Astrocyte of the cerebellum (primary cell): Measurements from ENCODE around the gene WBP4.
"Not testable (repeated sequence)": the region's sequence is repeated elsewhere in the genome, so short reads cannot be mapped to it uniquely, and the experiment has no call there.

Experiments used
- DNase-seq: peaks from one replicate; pipeline ENCODE4 v3.0.0-alpha.2; 2011; ENCODE audit warnings: low read depth
- H3K4me3 ChIP-seq: 2 replicates; pipeline ENCODE4 v1.5.1; 2011; ENCODE audit warnings: mild to moderate bottlenecking, low read depth, low read length, moderate library complexity
- CTCF ChIP-seq: IDR thresholded peaks from 2 replicates; pipeline ENCODE4 v1.5.1; 2012; ENCODE audit warnings: low read length, low read depth, moderate library complexity, mild to moderate bottlenecking; ENCODE audit errors: missing control alignments
- in situ Hi-C: cut with HindIII; loops from 2 replicates; pipeline ENCODE4 v1.10.0; 2017; ENCODE audit warnings: low sequenced_read_pairs

WBP4 gene

GRCh38 chr13:41029629-41030028 lies 31.7 kb upstream of the WBP4 start:
- DNase-seq: no peak
- in situ Hi-C loops: no loop called here
- no peak for TF ChIP-seq CTCF
- H3K4me3 ChIP-seq: no peak overlapping the region

GRCh38 chr13:41032691-41033376 lies 28.5 kb upstream of the WBP4 start:
- H3K4me3 ChIP-seq: no peak overlapping the region
- no peak for DNase-seq
- TF ChIP-seq CTCF: no peak
- in situ Hi-C loops: no loop called here

GRCh38 chr13:41034382-41034781 lies 26.9 kb upstream of the WBP4 start:
- DNase-seq: no peak
- in situ Hi-C loops: no loop called here
- TF ChIP-seq CTCF: no peak

GRCh38 chr13:41034881-41035280 lies 26.4 kb upstream of the WBP4 start:
- H3K4me3 ChIP-seq: no peak overlapping the region
- in situ Hi-C loops: no loop called here
- TF ChIP-seq CTCF: no peak
- no peak for DNase-seq

More at GRCh38 chr13:41034382-41034781, 26.9 kb upstream of the WBP4 start:
- H3K4me3 ChIP-seq: no peak overlapping the region

- in situ Hi-C loops, H3K4me3 ChIP-seq, DNase-seq: not testable (repeated sequence)
These were observed 24.8 kb upstream of the WBP4 start for GRCh38 chr13:41036557-41036956.

GRCh38 chr13:41039746-41040145 lies 21.6 kb upstream of the WBP4 start:
- in situ Hi-C loops: no loop called here
- no peak for TF ChIP-seq CTCF
- no peak for DNase-seq
- H3K4me3 ChIP-seq: no peak overlapping the region

GRCh38 chr13:41040584-41041334 lies 20.6 kb upstream of the WBP4 start:
- TF ChIP-seq CTCF: no peak
- in situ Hi-C loops: no loop called here
- no peak for DNase-seq
- no peak overlapping the region for H3K4me3 ChIP-seq

- H3K4me3 ChIP-seq, DNase-seq, in situ Hi-C loops: not testable (repeated sequence)
These were observed 18.9 kb upstream of the WBP4 start for GRCh38 chr13:41042419-41042818.
